Measurements from ENCODE around the gene FBXL22. TPM values are rescaled to one million over a fixed set of nuclear protein-coding genes. Genes with fewer than 3 reads are reported as not detected.
A peak's percentile ranks its signal among the peaks of the same experiment; 100 is the strongest.

The FBXL22 gene
- polyA plus RNA-seq, 1 donor from 2014 or later, result 0.73 TPM

DNA sequence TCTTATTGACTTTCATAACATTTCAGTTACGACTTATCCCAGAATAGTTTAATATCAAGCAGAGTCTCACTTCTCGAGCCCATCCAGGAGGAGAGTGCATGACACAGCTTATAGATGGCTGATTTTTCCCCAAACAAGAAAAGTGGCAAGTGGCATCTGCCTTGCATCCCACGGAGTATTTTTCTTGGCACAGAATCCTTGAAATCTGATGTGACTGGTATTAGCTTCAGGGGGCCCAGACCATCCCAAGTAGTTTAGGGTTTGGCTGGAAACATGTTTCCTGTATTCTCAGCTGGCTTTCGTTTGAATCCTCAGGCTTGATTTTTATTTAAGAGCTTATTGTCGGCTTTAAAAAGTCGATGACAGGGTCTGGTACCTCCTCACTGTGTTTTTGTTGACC, 20.7 kb upstream of the FBXL22 start:
- Mint-ChIP-seq H3K4me3 (no peak overlapping the region), H3K27ac (peak overlapping the region in 1 of 3 donors; percentile 85), H3K9me3 (no peaks in the 10 kb centered on the region), H3K36me3 (no peaks in the 10 kb centered on the region), H3K4me1 (peaks cover 0 to 7% (median 4%) of the 10 kb centered on the region in 3 donors), H3K27me3 (no peaks in the 10 kb centered on the region)

DNA sequence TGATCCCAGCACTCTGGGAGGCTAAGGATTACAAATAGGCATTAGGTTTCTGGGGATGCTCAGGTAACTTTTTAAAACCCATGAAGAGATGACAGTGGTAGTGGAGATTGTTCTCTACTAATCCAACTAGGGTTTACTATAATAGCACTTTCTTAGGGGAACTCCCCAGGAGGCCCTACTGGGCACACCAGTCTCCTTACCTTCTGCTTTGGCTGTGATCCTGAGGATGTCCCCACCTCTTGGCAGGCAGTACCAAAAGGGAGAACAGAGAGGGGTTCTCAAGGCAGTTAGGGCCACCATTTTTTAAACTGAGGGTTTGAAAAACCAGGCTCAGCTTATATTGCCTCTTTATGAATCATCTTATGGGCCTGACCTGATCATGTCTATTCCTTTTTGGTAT, 15.0 kb upstream of the FBXL22 start:
- H3K4me3 Mint-ChIP-seq, result no peak overlapping the region
- H3K9me3 Mint-ChIP-seq, result no peaks in the 10 kb centered on the region
- H3K36me3 Mint-ChIP-seq, result peaks cover 10% of the 10 kb centered on the region

DNA sequence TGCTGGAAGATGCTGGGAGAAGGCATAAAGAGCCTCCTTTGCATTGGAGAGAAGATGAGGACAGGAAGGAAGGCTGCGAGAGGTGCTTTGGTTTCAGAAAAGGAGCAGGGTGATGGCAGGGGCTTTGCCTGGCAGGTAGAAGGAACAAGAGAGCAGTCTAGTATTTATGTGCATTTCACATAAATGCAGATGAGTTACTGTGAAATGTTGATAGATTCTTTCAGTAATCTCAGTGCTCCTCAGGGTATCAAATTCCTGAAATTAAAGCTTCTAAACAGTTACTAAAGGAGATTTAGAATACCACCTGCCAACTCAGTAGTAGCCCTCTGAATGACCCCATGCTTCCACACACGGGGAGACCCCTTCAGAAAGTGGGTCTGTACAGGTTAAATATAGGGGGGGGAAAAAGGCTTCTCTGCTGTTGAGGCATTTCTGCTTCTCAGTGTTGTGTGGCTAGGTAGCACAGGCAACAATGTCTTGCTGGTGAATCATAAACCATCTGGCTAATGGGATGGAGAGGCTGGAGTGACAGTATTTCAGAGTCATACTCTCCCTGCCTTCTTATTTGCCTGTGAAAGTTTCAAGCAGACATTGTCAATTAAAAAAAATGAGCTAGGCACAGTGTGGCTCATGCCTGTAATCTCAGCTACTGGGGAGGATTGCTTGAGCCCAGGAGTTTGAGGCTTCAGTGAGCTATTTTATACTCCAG, 14.3 kb upstream of the FBXL22 start:
- peak overlapping the region; percentile 3 to 46 (median 17) for H3K27ac Mint-ChIP-seq
- no peak overlapping the region for H3K4me3 Mint-ChIP-seq
- peaks cover 5 to 11% (median 6%) of the 10 kb centered on the region in 3 donors for H3K4me1 Mint-ChIP-seq
- no peaks in the 10 kb centered on the region for H3K9me3 Mint-ChIP-seq
- peaks cover 10% of the 10 kb centered on the region for H3K36me3 Mint-ChIP-seq
- no peaks in the 10 kb centered on the region for H3K27me3 Mint-ChIP-seq

More for the DNA sequence above, 15.0 kb upstream of the FBXL22 start:
- peak overlapping the region in 2 of 3 donors; percentile 3 to 46 for H3K27ac Mint-ChIP-seq
- H3K27me3 Mint-ChIP-seq, result no peaks in the 10 kb centered on the region
- H3K4me1 Mint-ChIP-seq, result peaks cover 5 to 11% (median 6%) of the 10 kb centered on the region in 3 donors

DNA sequence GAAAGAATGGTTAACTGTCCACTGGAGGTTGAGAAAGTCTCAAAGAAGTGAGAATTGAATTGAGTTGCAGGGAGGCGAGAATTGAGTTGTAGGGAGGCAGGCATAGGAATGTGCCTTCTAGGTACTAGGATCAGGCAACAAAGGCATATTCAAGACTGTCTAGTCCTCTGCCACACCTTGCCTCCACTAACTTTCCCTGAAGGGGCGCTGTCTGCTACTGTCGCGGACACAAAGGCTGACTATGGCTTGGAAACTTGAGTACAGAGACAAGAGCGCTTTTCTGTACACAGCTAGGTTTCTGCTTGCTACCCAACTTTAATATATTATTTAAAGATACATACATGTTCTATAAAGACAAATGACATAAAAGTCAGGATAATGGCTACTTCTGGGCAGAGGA, 10.4 kb upstream of the FBXL22 start:
- H3K9me3 Mint-ChIP-seq, result no peaks in the 10 kb centered on the region
- no peaks in the 10 kb centered on the region for H3K27me3 Mint-ChIP-seq
- H3K4me1 Mint-ChIP-seq, result peaks cover 4 to 11% (median 7%) of the 10 kb centered on the region in 3 donors
- H3K4me3 Mint-ChIP-seq, result no peak overlapping the region
- peak overlapping the region in 1 of 3 donors; percentile 37 for H3K27ac Mint-ChIP-seq
- H3K36me3 Mint-ChIP-seq, result peaks cover 14% of the 10 kb centered on the region

DNA sequence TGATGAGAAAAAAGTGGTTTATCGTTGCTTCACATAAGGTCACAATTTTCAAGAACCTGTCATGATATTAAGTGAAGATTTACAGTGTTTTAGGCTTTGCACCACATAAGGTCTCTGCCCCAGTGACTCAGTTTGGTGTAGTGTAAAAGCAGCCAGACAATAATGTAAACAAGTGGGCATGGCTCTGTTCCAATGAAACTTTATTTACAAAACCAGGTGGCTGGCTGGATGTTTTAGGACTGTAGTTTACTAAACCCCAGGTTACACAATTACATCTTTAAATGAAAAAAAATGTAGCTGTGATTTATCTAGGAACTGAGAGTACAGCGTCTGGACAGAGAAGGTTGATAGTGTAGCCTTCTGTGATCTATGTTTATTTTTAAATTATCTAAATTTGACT, 9.7 kb upstream of the FBXL22 start:
- Mint-ChIP-seq H3K4me3 (no peak overlapping the region), H3K27ac (no peak overlapping the region), H3K27me3 (no peaks in the 10 kb centered on the region), H3K9me3 (no peaks in the 10 kb centered on the region), H3K4me1 (peaks cover 4 to 9% (median 4%) of the 10 kb centered on the region in 3 donors), H3K36me3 (peaks cover 14% of the 10 kb centered on the region)

DNA sequence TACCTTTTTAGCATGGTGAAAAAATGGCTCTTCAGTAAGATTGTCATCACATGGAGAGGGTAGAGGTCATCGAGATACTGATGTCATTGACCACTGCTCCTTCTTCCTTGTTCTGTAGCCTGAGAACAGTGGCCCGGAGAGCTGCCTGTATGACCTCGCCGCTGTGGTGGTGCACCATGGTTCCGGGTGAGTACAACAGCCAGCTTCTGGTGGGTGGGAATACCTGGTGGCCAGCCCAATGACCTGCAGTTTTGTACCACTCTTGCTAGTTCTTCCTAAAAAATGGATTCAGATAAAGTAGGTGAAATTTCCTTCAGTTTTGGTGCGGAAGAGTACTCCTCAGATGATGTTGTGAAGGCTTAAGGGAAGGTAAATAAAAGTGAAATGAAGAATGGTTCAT, 8.4 kb upstream of the FBXL22 start:
- H3K36me3 Mint-ChIP-seq, result peaks cover 14% of the 10 kb centered on the region
- H3K27me3 Mint-ChIP-seq, result no peaks in the 10 kb centered on the region
- H3K9me3 Mint-ChIP-seq, result no peaks in the 10 kb centered on the region
- no peak overlapping the region for H3K4me3 Mint-ChIP-seq
- H3K27ac Mint-ChIP-seq, result peak overlapping the region in 1 of 3 donors; percentile 77
- peaks cover 3 to 20% (median 7%) of the 10 kb centered on the region in 3 donors for H3K4me1 Mint-ChIP-seq

DNA sequence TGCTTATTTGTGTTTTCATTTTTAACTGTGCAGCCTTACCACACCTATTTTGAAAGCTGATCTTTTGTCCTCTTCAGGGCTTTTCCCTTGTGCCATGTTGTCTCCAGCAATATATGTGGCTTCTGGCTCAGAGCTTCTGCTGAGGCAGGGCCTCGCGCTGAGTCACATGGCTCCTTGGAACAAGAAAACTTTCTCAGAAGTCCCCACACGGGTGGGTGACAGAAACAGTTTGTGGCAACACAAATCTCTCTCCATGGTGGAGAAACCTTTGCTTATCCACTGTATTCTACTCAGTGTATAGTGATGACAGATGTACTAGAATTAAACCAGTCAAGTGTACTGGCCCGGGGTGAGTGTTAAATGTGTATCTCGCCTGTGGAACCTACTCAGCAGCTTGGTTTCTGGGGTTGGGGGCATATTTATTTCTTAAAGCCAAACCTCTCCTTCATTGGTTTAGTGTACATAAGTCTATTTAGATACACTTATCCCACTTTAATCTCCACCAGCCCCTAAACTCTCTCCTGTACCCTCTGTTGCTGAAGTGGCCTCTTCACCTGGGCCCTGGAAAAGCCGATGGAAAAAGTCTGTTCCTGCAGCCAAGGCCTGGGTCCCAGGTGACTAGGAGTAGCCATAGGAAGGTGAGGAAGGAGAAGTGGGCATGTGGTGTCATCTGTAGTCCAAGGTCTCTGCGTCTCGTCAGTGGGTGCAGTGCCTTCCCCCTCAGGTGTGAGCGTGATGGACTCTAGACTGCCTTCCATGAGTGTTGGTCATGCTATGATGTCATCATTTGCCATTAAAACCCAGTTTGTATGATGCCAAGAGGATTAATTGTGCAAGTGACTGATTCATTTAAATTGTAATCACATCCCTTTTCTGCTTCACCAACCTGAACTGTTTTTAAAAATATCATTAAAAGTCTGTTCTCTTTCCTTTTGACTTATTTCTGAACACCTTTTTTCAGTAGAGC, 3.2 kb upstream of the FBXL22 start:
- H3K27ac Mint-ChIP-seq, result peak overlapping the region; percentile 61 to 96 (median 87)
- peak overlapping the region in 3 of 4 donors; percentile 28 to 64 (median 53) for H3K4me3 Mint-ChIP-seq
- no peaks in the 10 kb centered on the region for H3K9me3 Mint-ChIP-seq
- H3K27me3 Mint-ChIP-seq, result no peaks in the 10 kb centered on the region
- peaks cover 3% of the 10 kb centered on the region for H3K36me3 Mint-ChIP-seq
- H3K4me1 Mint-ChIP-seq, result peaks cover 31 to 56% (median 45%) of the 10 kb centered on the region in 3 donors

DNA sequence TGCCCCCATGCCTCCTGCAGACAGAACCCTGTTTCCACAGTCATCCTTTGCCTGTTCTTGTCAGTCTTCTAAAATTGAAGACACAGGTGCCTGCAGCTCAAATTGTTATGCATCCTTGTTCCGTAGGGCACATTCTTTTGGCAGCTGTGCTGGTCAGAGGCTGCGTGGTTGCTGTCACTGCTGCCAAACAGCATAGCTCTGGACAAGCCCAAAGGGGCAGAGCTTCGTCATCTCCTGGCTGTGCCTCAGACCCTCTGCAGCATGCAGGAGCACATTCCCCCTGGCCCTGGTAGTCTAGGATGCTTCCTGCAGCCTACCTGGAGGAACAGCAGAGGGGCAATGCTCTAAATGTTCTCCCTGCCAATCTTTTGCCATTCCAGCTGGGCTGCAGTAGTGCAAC, 2.1 kb upstream of the FBXL22 start:
- Mint-ChIP-seq H3K27me3 (no peaks in the 10 kb centered on the region), H3K4me1 (peaks cover 37 to 64% (median 50%) of the 10 kb centered on the region in 3 donors), H3K36me3 (peaks cover 3% of the 10 kb centered on the region), H3K9me3 (no peaks in the 10 kb centered on the region), H3K4me3 (peak overlapping the region; percentile 30 to 78 (median 62)), H3K27ac (peak overlapping the region; percentile 61 to 96 (median 87))

DNA sequence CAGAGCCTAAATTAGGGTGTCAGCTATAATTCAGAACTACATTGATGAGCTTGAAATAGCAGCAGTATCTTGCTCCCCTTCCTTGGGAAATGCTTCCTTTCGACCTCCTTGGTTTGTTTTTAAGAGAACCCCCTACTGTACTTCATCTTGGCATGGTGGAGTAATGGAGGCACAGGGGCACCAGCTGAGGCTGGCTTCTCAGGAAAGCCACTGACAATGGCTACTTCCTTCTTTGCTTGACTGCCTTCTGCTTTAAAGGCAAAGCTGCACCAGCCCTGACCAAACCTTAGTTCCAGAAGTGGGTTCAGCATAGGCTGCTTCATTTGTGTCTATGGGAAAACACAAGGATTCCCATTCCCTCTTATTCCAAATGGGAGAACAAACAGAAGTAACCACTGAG, 1.5 kb upstream of the FBXL22 start:
- peak overlapping the region; percentile 1 to 84 (median 62) for H3K4me3 Mint-ChIP-seq
- H3K36me3 Mint-ChIP-seq, result peaks cover under 1% of the 10 kb centered on the region
- H3K27ac Mint-ChIP-seq, result peak overlapping the region; percentile 87 to 96 (median 94)
- H3K9me3 Mint-ChIP-seq, result no peaks in the 10 kb centered on the region
- H3K4me1 Mint-ChIP-seq, result peaks cover 37 to 63% (median 50%) of the 10 kb centered on the region in 3 donors
- H3K27me3 Mint-ChIP-seq, result no peaks in the 10 kb centered on the region

DNA sequence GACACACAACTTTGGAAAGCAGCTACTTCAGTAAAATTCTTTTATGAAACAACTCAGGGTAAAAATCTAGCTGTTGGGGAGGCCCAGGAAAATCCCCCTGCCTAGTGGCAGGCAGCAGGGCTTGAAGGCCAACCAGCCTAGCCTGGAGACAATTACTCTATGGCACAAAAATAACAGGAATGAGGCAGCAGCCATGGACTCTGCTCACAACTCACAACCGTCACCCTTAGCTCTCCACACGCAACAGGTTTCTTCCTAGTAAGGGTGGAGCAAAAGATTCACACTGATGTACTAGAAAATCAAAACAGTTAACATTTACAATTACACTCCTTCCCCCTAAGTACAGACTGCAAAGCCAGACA, 530 bp upstream of the FBXL22 start:
- Mint-ChIP-seq H3K27me3 (no peaks in the 10 kb centered on the region), H3K4me3 (peak overlapping the region in 3 of 4 donors; percentile 1 to 72 (median 34)), H3K27ac (peak overlapping the region; percentile 87 to 96 (median 94)), H3K36me3 (no peaks in the 10 kb centered on the region), H3K4me1 (peaks cover 36 to 60% (median 53%) of the 10 kb centered on the region in 3 donors), H3K9me3 (no peaks in the 10 kb centered on the region)

DNA sequence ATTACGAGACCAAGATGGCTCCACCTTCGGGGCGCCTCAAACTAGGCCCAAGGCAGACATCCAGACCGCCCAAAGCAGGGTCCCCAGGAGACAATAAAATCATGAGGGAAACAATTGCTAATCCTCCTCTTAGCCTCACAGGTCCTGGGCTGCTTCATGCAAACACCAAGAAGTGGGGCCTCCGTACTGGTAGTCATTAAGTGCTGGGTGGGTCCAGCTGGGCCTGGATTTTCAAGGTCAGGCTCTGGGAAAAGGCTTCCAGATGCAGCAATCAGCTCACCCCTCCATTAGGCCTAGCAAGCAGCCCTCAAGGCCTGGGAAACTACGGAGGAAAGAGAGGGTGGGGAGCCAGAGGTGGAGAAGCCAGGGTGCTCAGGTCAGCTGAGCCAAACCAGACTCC, 634 bp downstream of the FBXL22 start:
- Mint-ChIP-seq H3K9me3 (no peaks in the 10 kb centered on the region), H3K4me1 (peaks cover 42 to 65% (median 63%) of the 10 kb centered on the region in 3 donors), H3K27me3 (no peaks in the 10 kb centered on the region), H3K4me3 (peak overlapping the region in 1 of 4 donors; percentile 100), H3K36me3 (no peaks in the 10 kb centered on the region), H3K27ac (peak overlapping the region; percentile 95 to 96 (median 96))

DNA sequence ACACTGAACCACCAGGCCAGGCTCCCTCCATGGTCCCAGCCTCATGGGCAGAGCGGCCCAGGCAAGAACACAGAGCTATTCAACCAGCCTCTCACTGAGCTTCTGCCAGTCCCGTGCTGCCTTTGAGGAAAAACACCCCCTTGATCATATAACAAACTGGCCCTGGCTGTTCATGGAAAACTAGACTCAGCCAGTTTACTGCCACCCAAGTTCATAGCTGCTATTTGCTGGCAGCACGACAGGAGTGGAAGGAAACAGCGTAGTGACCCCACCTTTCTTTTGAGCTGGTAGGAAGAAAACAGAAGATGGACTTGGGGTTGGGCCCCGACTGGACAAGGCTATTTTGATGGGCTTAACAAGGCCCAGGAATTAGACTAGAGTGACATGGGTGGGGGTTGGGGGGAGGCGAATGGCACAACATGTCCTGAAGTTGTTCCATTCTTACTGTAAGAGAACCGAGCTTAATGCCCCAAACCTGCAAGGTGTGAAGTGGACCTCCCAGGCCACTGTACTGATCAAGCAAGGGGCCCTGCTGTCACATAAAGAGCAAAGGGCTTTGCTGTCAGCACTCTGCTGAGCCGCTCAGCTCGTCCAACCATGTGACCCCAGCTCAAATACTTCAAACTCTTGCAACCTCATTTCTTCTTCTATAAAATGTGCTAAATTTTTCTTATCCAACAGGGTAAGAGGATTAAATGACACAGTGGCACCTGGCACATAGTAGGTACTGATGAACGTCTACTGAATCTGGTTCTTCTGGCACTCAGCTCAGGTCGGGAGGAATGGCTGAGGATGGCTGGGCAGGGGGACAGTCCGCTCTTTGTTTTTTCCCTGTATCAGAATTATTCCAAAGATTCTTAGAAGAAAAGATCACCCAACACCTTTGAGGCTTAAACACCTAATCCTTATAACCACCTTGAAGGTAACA, 1.6 kb downstream of the FBXL22 start:
- H3K36me3 Mint-ChIP-seq, result no peaks in the 10 kb centered on the region
- H3K27me3 Mint-ChIP-seq, result no peaks in the 10 kb centered on the region
- H3K9me3 Mint-ChIP-seq, result no peaks in the 10 kb centered on the region
- H3K27ac Mint-ChIP-seq, result peak overlapping the region; percentile 95 to 96 (median 96)
- H3K4me3 Mint-ChIP-seq, result peak overlapping the region; percentile 86 to 100 (median 96)
- peaks cover 48 to 63% (median 62%) of the 10 kb centered on the region in 3 donors for H3K4me1 Mint-ChIP-seq

DNA sequence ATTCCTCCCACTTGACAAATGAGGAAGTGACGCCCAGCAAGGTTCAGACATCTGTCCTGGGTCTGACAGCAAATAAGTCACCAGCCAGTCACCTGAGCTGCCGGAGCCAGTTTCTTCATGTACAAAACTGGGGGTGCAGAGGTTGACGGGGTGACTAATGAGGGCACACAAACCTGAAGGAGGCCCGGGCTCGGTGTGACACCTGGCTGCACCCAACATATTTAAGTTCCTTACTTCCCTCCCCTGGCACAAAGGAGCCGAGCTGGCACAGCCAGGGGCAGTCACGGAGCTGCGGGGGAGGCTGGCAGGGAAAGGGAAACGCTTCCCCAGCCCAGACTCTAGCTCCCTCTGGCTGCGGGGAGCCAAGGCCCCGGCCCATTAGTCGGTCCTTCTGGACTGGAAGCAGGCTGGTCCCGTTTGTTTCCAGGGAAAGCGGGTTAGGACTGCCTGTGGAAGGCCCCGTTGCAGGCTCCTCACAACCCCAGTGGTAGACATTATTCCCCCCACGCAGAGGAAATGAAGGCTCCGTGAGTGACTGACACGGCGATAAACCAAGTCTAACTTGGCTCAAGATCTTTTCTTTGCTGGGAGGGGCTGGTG, 2.3 kb downstream of the FBXL22 start:
- H3K4me3 Mint-ChIP-seq, result peak overlapping the region; percentile 86 to 100 (median 96)
- H3K9me3 Mint-ChIP-seq, result no peaks in the 10 kb centered on the region
- no peaks in the 10 kb centered on the region for H3K36me3 Mint-ChIP-seq
- H3K4me1 Mint-ChIP-seq, result peaks cover 43 to 58% (median 55%) of the 10 kb centered on the region in 3 donors
- H3K27ac Mint-ChIP-seq, result peak overlapping the region; percentile 95 to 96 (median 96)
- no peaks in the 10 kb centered on the region for H3K27me3 Mint-ChIP-seq
